Amniotic stem cell (primary cell): ENCODE measurements around the gene PSMC1.

Experiments
- DNase-seq: peaks from one replicate; lab custom pipeline; 2025; lab: John Stamatoyannopoulos, UW

Gene PSMC1

DNA sequence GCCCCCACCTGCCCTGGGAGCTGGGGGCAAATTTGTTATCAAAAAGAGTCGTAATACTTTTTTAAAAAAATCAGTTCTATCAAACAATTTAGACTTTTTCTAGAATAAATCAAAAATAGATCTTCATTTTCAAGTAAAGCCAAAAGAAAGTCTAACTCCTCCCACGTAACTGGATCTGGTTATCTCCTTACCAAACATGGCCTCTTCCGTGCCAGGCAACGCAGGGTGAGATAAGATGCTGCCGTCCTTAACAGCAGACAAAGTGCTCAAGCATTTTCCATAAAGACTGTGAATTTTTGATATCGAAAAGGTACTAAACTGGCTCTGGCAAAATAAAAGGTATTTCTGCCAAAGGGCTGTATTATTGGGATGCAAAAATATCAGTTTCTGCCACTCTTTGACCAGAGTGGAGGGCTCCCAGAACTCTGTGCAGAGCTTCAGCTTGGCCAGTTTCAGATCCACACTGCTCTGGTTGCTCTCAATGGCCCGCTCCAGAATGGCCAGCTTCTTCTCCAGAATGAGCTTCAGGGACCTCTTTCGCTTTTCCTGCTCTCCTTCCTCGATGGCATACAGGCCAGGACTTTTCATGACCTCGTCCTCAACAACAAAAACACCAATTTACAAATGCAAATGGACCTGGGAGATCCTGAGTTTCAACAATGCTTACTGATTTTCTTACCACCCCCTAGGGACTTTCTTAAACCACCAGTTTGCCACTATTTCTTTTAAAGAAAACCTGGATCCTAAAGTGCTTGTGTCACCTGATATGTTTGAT lies 46.4 kb downstream of the PSMC1 start:
- no peak for DNase-seq

GRCh38 chr14:90303473-90303872 lies 47.1 kb downstream of the PSMC1 start:
- DNase-seq: no peak

GRCh38 chr14:90304502-90304901 lies 48.1 kb downstream of the PSMC1 start:
- no peak for DNase-seq

DNA sequence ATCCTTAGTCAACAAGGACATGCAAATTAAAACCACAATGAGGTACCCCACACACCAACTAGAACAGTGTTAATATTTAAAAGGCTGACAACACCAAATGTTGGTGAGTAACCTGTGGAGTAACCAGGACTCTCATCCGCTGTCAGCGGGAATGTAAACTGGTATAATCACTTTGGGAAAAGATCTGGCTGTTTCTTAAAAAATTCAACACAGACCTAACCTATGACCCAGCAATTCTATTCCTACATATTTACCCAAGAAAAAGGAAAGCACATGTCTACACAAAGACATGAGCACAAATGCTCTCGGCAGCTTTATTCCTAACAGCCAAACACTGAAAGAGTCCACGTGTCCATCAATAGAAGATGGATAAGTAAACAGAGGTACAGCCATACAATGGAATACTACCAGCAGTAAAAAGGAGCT lies 48.8 kb downstream of the PSMC1 start:
- DNase-seq: no peak

DNA sequence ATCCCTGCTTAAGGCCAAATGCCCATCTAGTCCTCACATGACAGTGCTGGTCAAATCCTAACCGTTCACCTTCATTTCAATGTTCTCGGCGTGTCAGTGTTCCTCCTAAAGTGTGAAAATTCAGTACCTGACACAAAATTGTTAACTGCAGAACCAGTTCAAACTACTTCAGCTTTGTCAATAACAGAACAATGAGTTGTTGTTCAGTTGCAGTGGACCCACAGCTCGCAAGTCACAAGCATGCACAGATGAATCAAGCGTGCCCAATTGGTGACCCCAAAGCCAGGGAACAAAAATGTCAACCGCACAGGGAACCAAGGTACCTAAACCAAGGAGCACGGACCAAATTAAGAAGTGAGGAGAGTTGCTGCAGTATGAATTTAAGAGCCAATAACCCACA lies 52.2 kb downstream of the PSMC1 start:
- DNase-seq: no peak

- DNase-seq: no peak
Measured at GRCh38 chr14:90317286-90317685, 60.9 kb downstream of the PSMC1 start.

DNA sequence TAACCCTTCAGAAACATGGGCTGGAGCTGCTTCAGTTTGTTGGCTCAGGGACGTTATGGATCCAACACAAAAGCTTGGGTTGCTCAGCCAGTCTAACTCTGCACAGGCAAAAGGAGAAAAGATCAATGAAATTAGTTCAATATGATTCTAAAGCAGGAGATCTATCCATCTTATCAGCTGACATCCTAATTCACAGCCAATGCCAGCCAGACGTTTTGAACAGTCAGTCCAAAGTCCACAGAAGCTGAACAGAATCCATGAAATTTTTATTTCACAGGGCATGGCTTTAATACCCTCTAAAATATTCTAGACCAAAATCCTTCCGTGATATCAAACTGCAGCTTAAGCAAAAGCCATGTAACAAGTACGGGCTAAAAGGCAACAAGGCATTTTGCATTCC lies 61.7 kb downstream of the PSMC1 start:
- no peak for DNase-seq

GRCh38 chr14:90319173-90319572 lies 62.8 kb downstream of the PSMC1 start:
- DNase-seq: no peak

GRCh38 chr14:90319634-90320541 lies 63.5 kb downstream of the PSMC1 start:
- no peak for DNase-seq

- no peak for DNase-seq
Measured at GRCh38 chr14:90321891-90322290, 65.5 kb downstream of the PSMC1 start.
